ENCODE data around the gene PSMD9. TPM values are rescaled to one million over a fixed set of nuclear protein-coding genes. Genes with fewer than 3 reads are reported as not detected.

Gene PSMD9
- total RNA-seq, 1 donor from 2014 or later: 46.2 TPM

DNA sequence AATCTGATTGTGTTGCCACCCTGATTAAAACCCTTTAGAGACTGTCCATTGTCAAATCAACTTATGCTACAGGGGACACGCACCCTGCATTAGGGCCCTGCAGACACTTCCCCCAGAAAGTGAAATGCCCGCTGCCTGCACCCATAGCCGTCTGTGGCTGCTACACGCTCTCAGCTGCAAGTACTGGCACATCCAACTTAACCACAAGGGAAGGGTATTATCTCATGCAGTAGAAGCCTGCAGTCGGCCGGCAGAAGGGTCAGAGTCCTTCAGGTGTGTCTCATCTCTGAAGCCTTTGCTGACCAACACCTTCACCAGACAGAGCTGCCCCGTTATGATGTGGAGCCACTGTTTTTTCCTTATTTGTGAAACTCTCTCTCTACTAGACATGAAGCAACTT, 50.6 kb downstream of the PSMD9 start:
- intact Hi-C loops (cut with DNase I): no loop called here
- no peak for TF ChIP-seq POLR2A (IDR thresholded peaks at IDR 0.05)
- TF ChIP-seq POLR2AphosphoS5 (IDR thresholded peaks at IDR 0.05; ENCODE audit: insufficient read depth in 1 of 2, low read depth in 1 of 2): no peak
- TF ChIP-seq, protein P1, sequence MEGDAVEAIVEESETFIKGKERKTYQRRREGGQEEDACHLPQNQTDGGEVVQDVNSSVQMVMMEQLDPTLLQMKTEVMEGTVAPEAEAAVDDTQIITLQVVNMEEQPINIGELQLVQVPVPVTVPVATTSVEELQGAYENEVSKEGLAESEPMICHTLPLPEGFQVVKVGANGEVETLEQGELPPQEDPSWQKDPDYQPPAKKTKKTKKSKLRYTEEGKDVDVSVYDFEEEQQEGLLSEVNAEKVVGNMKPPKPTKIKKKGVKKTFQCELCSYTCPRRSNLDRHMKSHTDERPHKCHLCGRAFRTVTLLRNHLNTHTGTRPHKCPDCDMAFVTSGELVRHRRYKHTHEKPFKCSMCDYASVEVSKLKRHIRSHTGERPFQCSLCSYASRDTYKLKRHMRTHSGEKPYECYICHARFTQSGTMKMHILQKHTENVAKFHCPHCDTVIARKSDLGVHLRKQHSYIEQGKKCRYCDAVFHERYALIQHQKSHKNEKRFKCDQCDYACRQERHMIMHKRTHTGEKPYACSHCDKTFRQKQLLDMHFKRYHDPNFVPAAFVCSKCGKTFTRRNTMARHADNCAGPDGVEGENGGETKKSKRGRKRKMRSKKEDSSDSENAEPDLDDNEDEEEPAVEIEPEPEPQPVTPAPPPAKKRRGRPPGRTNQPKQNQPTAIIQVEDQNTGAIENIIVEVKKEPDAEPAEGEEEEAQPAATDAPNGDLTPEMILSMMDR (IDR thresholded peaks at IDR 0.05): no peak
- no peaks in the 10 kb centered on the region for H3K9me3 ChIP-seq
- H3K36me3 ChIP-seq: no peaks in the 10 kb centered on the region
- no peak overlapping the region for H3K27ac ChIP-seq
- H3K4me3 ChIP-seq: no peak overlapping the region
- H3K4me1 ChIP-seq: no peaks in the 10 kb centered on the region
- H3K27me3 ChIP-seq: no peaks in the 10 kb centered on the region
- DNase-seq (ENCODE audit: extremely low spot score in 2 of 2): no peak

DNA sequence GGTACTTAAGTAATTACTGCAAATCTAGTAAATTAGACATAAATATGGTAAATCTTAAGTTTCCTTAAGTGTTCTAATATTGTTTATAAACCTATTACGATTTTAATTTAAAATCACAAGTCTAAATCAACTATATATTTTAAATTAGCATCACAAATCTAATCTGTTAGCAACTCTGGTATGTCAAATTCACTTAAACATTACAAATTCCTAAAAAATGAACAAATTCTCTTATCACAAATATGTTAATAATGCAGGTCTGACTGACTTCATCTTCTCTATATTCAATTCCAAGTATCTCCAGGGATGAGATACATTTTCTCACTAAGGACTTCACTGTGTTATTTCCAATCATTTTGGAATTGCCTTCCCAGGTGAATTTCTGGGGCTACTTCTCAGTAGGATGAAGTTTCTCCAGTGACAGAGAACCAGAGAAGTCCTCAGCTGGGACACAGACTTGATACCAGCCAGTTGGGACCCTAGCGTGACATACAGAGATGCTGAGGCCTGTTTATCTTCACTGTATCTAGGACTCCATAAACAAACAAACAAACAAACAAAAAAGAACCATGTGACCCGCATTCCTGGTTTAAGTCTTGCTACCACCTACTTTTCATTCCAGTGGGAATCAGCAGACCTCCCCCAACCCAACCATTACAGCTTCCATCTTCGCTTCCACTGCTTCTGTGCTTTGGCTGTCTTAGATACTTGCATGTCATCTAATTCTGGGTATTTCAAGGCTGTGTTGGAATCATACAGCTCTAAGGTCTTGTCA, 51.6 kb downstream of the PSMD9 start:
- TF ChIP-seq, protein P1 (IDR thresholded peaks at IDR 0.05): no peak
- no peak for TF ChIP-seq POLR2AphosphoS5 (IDR thresholded peaks at IDR 0.05; ENCODE audit: insufficient read depth in 1 of 2, low read depth in 1 of 2)
- no peak for TF ChIP-seq POLR2A (IDR thresholded peaks at IDR 0.05)
- no peaks in the 10 kb centered on the region for H3K27me3 ChIP-seq
- DNase-seq (ENCODE audit: extremely low spot score in 2 of 2): no peak
- intact Hi-C loops (cut with DNase I): no loop called here
- no peak overlapping the region for H3K27ac ChIP-seq
- H3K36me3 ChIP-seq: no peaks in the 10 kb centered on the region
- H3K9me3 ChIP-seq: no peaks in the 10 kb centered on the region
- H3K4me1 ChIP-seq: no peaks in the 10 kb centered on the region
- H3K4me3 ChIP-seq: no peak overlapping the region

DNA sequence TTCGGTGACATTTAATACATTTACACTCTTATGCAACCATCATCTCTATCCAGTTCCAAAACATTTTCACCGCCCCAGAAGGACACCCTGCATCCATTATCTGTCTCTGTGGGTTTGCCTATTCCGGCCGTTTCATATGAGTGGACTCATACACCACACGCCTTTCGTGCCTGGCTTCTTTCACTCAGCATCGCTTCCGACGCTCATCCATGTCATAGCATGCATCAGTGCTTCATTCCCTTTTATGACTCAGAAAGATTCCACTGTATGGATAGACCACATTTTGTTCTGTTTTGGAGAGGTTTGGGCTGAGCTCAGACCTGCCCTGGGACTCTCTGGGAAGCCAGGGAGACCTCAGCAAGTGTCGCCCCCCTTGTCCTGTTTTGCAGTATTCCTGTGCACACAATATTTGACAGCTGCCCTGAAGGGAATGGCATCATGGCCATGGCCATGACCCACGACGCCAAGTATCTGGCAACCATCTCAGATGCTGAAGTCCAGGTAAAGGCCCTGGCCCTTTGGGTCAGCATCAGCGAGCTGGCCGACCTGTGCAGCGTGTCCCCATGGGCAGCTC, 53.6 kb downstream of the PSMD9 start:
- H3K27me3 ChIP-seq: no peaks in the 10 kb centered on the region
- no peaks in the 10 kb centered on the region for H3K9me3 ChIP-seq
- no peak overlapping the region for H3K27ac ChIP-seq
- no peak overlapping the region for H3K4me3 ChIP-seq
- TF ChIP-seq POLR2AphosphoS5 (IDR thresholded peaks at IDR 0.05; ENCODE audit: insufficient read depth in 1 of 2, low read depth in 1 of 2) (no peak), POLR2A (IDR thresholded peaks at IDR 0.05) (no peak)
- TF ChIP-seq, protein P1 (IDR thresholded peaks at IDR 0.05): no peak
- no peaks in the 10 kb centered on the region for H3K36me3 ChIP-seq
- intact Hi-C loops (cut with DNase I): no loop called here
- no peaks in the 10 kb centered on the region for H3K4me1 ChIP-seq
- no peak for DNase-seq (ENCODE audit: extremely low spot score in 2 of 2)

DNA sequence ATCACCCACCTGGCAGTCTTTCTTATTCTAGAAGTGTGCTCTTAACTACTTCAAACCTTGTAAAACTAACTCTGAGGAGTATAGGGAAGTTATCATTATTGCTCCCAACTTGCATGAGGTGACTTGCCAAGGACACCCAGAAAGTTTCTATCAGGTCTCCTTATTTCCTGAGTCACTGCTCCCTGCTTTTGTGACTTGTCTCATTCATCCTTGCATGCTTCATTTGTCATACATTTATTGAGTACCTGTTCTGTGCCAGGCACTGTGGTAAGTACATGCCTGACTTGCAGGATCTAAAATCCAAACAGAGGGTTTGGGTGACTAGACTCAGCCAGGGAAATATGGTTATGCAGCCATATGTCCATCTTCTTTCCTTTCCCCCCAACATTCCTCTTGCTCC, 55.3 kb downstream of the PSMD9 start:
- no peak overlapping the region for H3K27ac ChIP-seq
- no peak for DNase-seq (ENCODE audit: extremely low spot score in 2 of 2)
- H3K36me3 ChIP-seq: no peaks in the 10 kb centered on the region
- H3K9me3 ChIP-seq: no peaks in the 10 kb centered on the region
- H3K27me3 ChIP-seq: no peaks in the 10 kb centered on the region
- no peak overlapping the region for H3K4me3 ChIP-seq
- intact Hi-C loops (cut with DNase I): no loop called here
- TF ChIP-seq, protein P1 (IDR thresholded peaks at IDR 0.05): no peak
- TF ChIP-seq POLR2AphosphoS5 (IDR thresholded peaks at IDR 0.05; ENCODE audit: insufficient read depth in 1 of 2, low read depth in 1 of 2) (no peak), POLR2A (IDR thresholded peaks at IDR 0.05) (no peak)
- H3K4me1 ChIP-seq: no peaks in the 10 kb centered on the region

Data from vagina (tissue), 2 donors.